Measurements from ENCODE around the gene INSL3. TPM values are rescaled to one million over a fixed set of nuclear protein-coding genes. Genes with fewer than 3 reads are reported as not detected.
A peak's percentile ranks its signal among the peaks of the same experiment; 100 is the strongest.

INSL3 gene
- total and polyA plus RNA-seq, 2 of the 13 experiments (the other 11 are each of a cell fraction or from before 2014, with no cell fraction given): 0.30 TPM; not detected in 1

DNA sequence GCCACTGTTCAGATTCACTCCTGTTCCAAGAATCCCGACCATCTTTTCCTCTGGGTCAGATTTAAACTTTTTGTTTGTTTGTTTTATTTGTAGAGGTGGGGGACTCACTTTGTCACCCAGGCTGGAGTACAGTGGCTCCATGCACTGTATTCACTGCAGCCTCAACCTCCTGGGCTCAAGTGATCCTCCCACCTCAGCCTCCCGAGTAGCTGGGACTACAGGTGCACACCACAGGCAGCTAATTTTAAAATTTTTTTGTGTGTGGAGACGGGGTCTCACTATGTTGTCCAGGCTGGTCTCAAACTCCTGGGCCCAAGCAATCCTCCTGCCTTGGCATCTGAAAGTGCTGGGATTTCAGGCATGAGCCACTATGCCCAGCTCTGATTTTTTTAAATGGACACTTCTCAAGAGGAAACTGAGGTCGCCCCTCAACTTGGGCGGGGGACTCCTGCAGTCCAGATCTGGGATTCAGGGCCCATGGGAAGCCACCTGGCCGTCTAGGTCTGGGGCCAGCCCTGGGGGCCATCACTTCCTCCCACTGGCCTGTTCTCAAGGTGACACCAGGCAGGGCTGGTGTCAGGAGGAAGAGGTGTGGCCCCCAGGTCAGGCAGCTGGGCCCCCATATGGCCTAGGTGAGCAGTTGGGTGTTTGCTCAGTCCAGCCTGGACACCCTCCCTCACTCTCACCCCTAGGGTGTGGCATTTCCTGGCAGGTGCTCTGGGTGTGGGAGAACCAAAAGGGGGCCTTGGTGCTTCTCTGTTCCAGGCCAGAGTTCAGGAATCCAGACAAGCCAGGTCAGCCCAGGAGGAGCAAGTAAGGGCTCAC lies 25.1 kb downstream of the INSL3 start (continued):
- TF ChIP-seq ZNF543 (CRISPR knock-in tag; IDR thresholded peaks at IDR 0.05) (no peak), KDM2A (CRISPR knock-in tag; IDR thresholded peaks at IDR 0.05; ENCODE audit: borderline replicate concordance, low read depth) (no peak), MAFK (conservative IDR thresholded peaks at IDR 0.05 in 1 of 2, IDR thresholded peaks at IDR 0.05 in 1 of 2; ENCODE audit: low read length in 2 of 2) (no peak), NCOA2 (CRISPR knock-in tag; IDR thresholded peaks at IDR 0.05) (no peak), ZNF619 (CRISPR knock-in tag; IDR thresholded peaks at IDR 0.05) (no peak), HMG20A (CRISPR knock-in tag; IDR thresholded peaks at IDR 0.05; ENCODE audit: borderline replicate concordance) (0 out of 2 replicates have a peak, but pooled peaks have one; percentile 18), GTF3A (CRISPR knock-in tag; conservative IDR thresholded peaks at IDR 0.05) (no peak), KLF9 (CRISPR knock-in tag; IDR thresholded peaks at IDR 0.05; ENCODE audit: low read depth) (no peak), ZNF333 (CRISPR knock-in tag; IDR thresholded peaks at IDR 0.05; ENCODE audit: borderline replicate concordance) (no peak), SMARCE1 (IDR thresholded peaks at IDR 0.05; ENCODE audit: borderline replicate concordance) (no peak), EZH2 (conservative IDR thresholded peaks at IDR 0.05; ENCODE audit: low read depth, low read length) (no peak), PCBP2 (optimal IDR thresholded peaks at IDR 0.05; ENCODE audit: low read depth, low read length, poor library complexity, severe bottlenecking) (no peak), ZSCAN22 (CRISPR knock-in tag; IDR thresholded peaks at IDR 0.05) (no peak), POGK (CRISPR knock-in tag; conservative IDR thresholded peaks at IDR 0.05) (no peak), BCL6 (CRISPR knock-in tag; IDR thresholded peaks at IDR 0.05) (no peak), RFX1 (IDR thresholded peaks at IDR 0.05) (no peak), ZNF687 (CRISPR knock-in tag; IDR thresholded peaks at IDR 0.05) (peak; percentile 64), ZNF260 (CRISPR knock-in tag; IDR thresholded peaks at IDR 0.05; ENCODE audit: borderline replicate concordance, low read depth) (no peak), ZNF547 (CRISPR knock-in tag; IDR thresholded peaks at IDR 0.05) (no peak), ZNF383 (CRISPR knock-in tag; IDR thresholded peaks at IDR 0.05; ENCODE audit: borderline replicate concordance) (no peak), ZBTB33 (CRISPR knock-in tag; IDR thresholded peaks at IDR 0.05) (no peak)
- TF ChIP-seq, protein P1, sequence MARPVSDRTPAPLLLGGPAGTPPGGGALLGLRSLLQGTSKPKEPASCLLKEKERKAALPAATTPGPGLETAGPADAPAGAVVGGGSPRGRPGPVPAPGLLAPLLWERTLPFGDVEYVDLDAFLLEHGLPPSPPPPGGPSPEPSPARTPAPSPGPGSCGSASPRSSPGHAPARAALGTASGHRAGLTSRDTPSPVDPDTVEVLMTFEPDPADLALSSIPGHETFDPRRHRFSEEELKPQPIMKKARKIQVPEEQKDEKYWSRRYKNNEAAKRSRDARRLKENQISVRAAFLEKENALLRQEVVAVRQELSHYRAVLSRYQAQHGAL (CRISPR knock-in tag; IDR thresholded peaks at IDR 0.05; ENCODE audit: not compliant biosample characterization): no peak
